GM12878 (cell line): ENCODE measurements around the gene SPATA32. TPM values are rescaled to one million over a fixed set of nuclear protein-coding genes. Genes with fewer than 3 reads are reported as not detected.

Source experiments
- BCLAF1 ChIP-seq: fragments of 450-650 bp; IDR thresholded peaks from 2 replicates; pipeline ENCODE4 v1.6.1; 2017; ENCODE audit warnings: antibody characterized with exemption, mild to moderate bottlenecking, moderate library complexity
- CUX1 ChIP-seq: IDR thresholded peaks from 2 replicates; pipeline ENCODE4 v1.6.1; 2012; ENCODE audit warnings: improper control_type of control experiment, low read depth, low read length; ENCODE audit not compliant: insufficient replicate concordance
- HDGF ChIP-seq: fragments of 450-650 bp; IDR thresholded peaks from 2 replicates; pipeline ENCODE4 v1.6.1; 2016; ENCODE audit warnings: antibody characterized with exemption
- MYB ChIP-seq: fragments of 150-350 bp; IDR thresholded peaks from 2 replicates; pipeline ENCODE4 v1.6.1; 2014; ENCODE audit warnings: mild to moderate bottlenecking, low read depth, low read length, borderline replicate concordance
- NFIC ChIP-seq: IDR thresholded peaks from 2 replicates; pipeline ENCODE4 v1.6.1; 2012; ENCODE audit warnings: low read depth, mild to moderate bottlenecking, inconsistent platforms, low read length, moderate library complexity
- NFYA ChIP-seq: IDR thresholded peaks from 2 replicates; pipeline ENCODE4 v1.6.1; 2011; ENCODE audit warnings: low read depth, mild to moderate bottlenecking, low read length, improper control_type of control experiment, borderline replicate concordance
- NRF1 ChIP-seq: conservative IDR thresholded peaks from 2 replicates; pipeline ENCODE4 v1.6.1; 2011; ENCODE audit warnings: mild to moderate bottlenecking, low read depth, low read length, improper control_type of control experiment
- RUNX3 ChIP-seq: IDR thresholded peaks from 2 replicates; pipeline ENCODE4 v1.6.1; 2012; ENCODE audit warnings: low read length, inconsistent platforms
- SP1 ChIP-seq: IDR thresholded peaks from one replicate; pipeline ENCODE4 v1.6.1; 2011; ENCODE audit warnings: low read depth, low read length
- SRF ChIP-seq, 2 experiments: IDR thresholded peaks; 2 replicates each; pipeline ENCODE4 v1.6.1; 2011; ENCODE audit warnings: low read depth in 2 of 2, low read length in 2 of 2, mild to moderate bottlenecking in 1 of 2, moderate library complexity in 1 of 2
- SUPT20H ChIP-seq: IDR thresholded peaks from 2 replicates; pipeline ENCODE4 v1.6.1; 2011; ENCODE audit warnings: low read depth, mild to moderate bottlenecking, low read length, moderate library complexity, borderline replicate concordance; ENCODE audit not compliant: control insufficient read depth
- TCF7 ChIP-seq: IDR thresholded peaks from 2 replicates; pipeline ENCODE4 v1.6.1; 2014; ENCODE audit warnings: antibody characterized with exemption, borderline replicate concordance
- ZNF207 ChIP-seq: fragments of 450-650 bp; IDR thresholded peaks from 2 replicates; pipeline ENCODE4 v1.6.1; 2014; ENCODE audit warnings: antibody characterized with exemption, mild to moderate bottlenecking, borderline replicate concordance
- ZNF687 ChIP-seq: fragments of 450-650 bp; IDR thresholded peaks from 2 replicates; pipeline ENCODE4 v1.6.1; 2017; ENCODE audit warnings: mild to moderate bottlenecking, moderate library complexity
- ZSCAN29 ChIP-seq: fragments of 450-650 bp; IDR thresholded peaks from 2 replicates; pipeline ENCODE4 v1.6.1; 2017; ENCODE audit warnings: mild to moderate bottlenecking, moderate library complexity
- ZZZ3 ChIP-seq: IDR thresholded peaks from 2 replicates; pipeline ENCODE4 v1.6.1; 2011; ENCODE audit warnings: low read depth; ENCODE audit not compliant: control insufficient read depth, insufficient read length
- polyA plus RNA-seq, 11 experiments: library from polyadenylated mRNA; depleted of rRNA in 4 of 11; unstranded in 6 of 11; stranded (reverse) in 5 of 11; fragments of >200 nt; fragmentation: Nextera tagmentation in 4 of 11; fragmentation: Illumina TruSeq in 1 of 11; extraction: Ambion mirVana in 4 of 11; extraction: Trizol in 1 of 11; gene quantifications; 1 replicate in 1 of 11; 2 replicates in 10 of 11; pipeline versions ENCODE4 v1.2.1 to v1.2.3, GENCODE V29; 2011 to 2016; ENCODE audit warnings: inconsistent platforms in 2 of 11, missing spikeins in 2 of 11, low read depth in 1 of 11
- total RNA-seq, 4 experiments: library from RNA; depleted of rRNA in 3 of 4; stranded (reverse); fragments of >200 nt in 3 of 4; fragmentation: Illumina TruSeq in 1 of 4; extraction: Trizol in 1 of 4; gene quantifications; 2 replicates each; pipeline versions ENCODE4 v1.2.1 to v1.2.3, GENCODE V29; 2013 to 2021

The SPATA32 gene
- total and polyA plus RNA-seq, 10 of the 15 experiments (the other 5 are each of a cell fraction or from before 2014, with no cell fraction given): 0.03 to 0.35 (median 0.11) TPM; not detected in 3

GRCh38 chr17:45221081-45222013 is 40.5 kb downstream of the SPATA32 start, which contains the start of gene FMNL1 (continued):
- TF ChIP-seq SUPT20H (no peak), MYB (no peak), CUX1 (no peak), HDGF (peak; percentile 45; the same call in 1 of the 2 replicates), BCLAF1 (no peak), ZZZ3 (no peak), NFYA (no peak), SP1 (peak; percentile 24), ZSCAN29 (no peak), SRF (IDR thresholded peaks at IDR 0.05; ENCODE audit: low read depth in 2 of 2, low read length in 2 of 2) (no peak), ZNF207 (no peak), NFIC (no peak), RUNX3 (no peak), ZNF687 (no peak; the same call in 1 of the 2 replicates), NRF1 (no peak), TCF7 (no peak)
